GM04503 (cell line): ENCODE results near the gene VARS2.
A peak's percentile ranks its signal among the peaks of the same experiment; 100 is the strongest.
"Not testable (repeated sequence)": the region's sequence is repeated elsewhere in the genome, so short reads cannot be mapped to it uniquely, and the experiment has no call there.

Source experiments
- DNase-seq: peaks from one replicate; pipeline ENCODE4 v3.0.0-alpha.2; 2012; ENCODE audit warnings: low read depth

Gene VARS2

DNA sequence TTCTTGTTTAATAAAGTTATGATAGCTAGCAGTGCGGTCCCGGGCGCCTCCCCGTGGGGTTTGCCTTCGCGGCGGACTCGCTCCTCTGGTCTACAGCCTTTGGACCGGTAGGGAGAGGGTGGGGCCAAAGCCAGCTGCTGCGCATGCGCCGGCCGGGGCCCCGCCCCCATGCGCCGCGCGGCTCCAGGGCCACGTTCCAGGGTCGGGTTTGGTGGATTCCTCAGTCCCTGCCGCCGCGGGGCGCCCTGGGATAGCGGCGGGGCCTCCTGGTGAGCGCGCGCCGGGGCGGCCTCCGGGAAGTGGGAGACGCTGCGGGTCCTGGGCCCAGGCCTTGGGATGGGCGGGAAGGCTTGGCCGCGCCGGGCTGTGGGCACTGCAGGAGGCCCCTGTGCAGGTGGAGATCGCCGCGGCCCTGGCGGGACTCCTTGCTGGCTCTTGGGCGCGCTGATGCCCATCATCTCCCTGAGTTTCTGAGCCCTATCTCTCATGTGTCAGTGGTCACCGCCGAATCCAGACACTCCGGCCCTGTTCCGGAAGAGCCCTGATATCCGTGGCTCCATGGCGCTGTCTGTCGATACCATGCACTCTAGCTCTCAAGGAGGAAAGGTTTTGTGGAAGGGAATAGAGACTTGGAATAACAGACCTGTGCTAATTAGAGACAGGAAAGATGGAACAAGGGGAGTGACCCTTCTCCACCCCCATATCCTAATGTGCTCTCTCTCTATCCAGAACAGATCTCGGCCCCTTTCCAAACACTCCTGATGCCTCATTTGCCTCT, at the start of gene VARS2:
TSS of gene VARS2 (plus strand) at position 163 of the 778 bp plus-strand sequence. CDS start at position 762, 599 bp downstream.
- DNase-seq, result peak; percentile 50

DNA sequence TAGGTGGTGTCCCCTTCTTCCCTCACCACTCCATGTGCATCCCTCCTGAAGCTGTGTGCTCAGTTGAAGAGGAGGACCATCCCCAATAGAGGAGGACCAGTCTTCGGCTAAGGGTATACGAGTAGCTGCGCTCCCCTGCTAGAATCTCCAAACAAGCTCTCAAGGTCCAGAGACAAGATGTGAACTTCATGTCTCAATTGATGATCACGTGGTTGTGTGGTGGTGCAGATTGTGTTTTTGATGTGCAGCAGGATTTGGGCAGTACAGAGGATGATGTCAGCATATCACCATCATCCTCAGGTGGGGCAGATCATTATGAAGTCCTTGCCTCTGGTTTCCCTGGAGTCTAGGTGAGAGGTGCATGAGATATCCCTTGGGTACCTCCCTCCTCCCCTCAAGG, 49.7 kb upstream of the VARS2 start:
- DNase-seq, result no peak

DNA sequence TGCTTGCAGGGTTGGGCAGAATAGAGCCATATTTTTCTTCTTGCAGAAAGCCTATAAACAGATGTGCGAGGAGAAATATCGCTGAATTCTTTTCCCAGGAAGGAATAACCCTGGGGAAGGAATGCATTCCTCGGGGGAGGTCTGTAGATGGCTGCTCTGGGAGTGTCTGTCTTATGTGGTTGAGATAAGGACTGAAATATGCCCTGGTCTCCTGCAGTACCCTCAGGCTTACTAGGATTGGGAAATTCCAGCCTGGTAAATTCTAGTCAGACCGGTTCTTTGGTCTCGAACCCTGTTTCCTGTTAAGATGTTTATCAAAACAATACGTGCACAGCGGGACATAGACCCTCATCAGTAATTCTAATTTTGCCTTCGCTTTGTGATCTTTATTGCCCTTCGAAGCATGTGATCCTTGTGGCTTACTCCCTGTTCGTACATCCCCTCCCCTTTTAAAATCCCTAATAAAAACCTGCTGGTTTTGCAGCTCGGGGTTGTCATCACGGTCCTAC, 44.7 kb upstream of the VARS2 start:
- not testable (repeated sequence) for DNase-seq

DNA sequence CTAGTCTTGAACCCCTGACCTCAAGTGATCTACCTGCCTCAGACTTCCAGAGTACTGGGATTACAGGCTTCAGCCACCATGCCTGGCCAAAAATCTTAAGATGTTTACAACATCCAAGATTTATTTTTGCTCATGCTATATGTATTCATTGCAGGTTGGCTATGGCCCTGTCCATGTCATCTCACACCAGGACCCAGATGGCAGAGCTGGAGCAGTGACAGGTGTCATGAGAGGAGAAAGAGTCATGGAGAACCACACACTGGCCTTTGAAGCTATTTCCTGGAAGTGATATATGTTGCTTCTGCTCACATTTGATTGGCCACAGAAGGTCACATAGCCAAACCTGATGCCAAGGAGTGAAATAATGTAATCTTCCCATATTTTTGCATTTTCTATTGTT, 43.5 kb upstream of the VARS2 start:
- DNase-seq, result no peak

DNA sequence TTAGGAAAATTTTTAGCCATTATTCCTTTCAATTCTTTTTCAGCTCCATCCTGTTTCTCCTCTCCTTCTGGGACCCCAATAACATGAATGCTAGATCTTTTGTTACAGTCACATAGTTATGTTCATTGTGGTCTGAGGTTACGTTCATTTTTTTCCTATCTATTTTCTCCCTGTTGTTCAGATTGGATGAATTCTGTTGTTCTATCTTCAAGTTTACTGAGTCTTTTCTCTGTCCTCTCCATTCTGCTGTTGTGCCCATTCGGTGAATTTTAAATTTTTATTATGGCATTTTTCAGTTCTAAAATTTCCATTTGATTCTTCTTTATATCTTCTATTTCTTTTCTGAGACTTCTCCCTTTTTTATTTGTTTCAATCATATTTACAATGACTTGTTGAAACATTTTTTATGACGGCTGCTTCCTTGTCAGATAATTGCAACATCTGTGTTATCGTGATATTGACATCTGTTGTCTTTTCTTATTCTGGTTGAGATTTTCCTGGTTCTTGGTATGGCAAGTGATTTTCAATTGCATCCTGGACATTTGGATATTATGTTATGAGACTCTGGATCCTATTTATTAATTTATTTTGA, 42.4 kb upstream of the VARS2 start:
- no peak for DNase-seq

DNA sequence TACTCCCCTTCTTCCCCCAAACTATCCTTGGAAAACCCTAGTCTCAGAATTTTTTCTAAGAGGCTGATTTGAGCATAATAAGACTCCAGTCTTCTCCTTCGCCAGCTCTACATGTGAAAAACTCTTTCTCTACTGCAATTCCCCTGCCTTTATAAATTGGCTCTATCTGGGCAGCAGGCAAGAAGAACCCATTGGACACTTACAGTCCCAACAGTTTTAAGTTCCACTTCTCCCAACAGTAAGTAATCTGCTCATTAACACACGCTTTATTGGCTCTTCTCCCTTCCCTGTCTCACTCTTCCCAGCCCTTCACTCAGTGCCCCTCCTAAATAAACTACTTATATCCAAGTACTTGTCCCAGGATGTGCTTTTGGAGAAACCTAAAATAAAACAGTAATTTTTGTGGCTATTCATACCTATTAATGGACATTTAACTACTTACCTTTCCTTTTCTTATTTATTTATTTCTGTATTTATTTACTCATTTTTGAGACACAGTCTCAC, 40.8 kb upstream of the VARS2 start:
- DNase-seq, result no peak

DNA sequence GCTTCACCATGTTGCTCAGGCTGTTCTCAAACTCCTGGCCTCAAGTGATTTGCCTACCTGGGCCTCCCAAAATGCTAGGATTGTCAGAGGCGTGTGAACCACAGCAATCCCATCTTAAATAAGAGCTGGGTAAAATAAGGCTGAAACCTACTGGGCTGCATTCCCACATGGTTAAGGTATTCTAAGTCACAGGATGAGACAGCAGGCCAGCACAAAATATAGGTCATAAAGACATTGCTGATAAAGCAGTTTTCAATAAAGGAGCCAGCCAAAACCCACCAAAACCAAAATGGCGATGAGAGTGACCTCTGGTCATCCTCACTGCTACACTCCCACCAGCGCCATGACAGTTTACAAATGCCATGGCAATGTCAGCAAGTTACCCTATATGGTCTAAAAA, 40.2 kb upstream of the VARS2 start:
- not testable (repeated sequence) for DNase-seq

DNA sequence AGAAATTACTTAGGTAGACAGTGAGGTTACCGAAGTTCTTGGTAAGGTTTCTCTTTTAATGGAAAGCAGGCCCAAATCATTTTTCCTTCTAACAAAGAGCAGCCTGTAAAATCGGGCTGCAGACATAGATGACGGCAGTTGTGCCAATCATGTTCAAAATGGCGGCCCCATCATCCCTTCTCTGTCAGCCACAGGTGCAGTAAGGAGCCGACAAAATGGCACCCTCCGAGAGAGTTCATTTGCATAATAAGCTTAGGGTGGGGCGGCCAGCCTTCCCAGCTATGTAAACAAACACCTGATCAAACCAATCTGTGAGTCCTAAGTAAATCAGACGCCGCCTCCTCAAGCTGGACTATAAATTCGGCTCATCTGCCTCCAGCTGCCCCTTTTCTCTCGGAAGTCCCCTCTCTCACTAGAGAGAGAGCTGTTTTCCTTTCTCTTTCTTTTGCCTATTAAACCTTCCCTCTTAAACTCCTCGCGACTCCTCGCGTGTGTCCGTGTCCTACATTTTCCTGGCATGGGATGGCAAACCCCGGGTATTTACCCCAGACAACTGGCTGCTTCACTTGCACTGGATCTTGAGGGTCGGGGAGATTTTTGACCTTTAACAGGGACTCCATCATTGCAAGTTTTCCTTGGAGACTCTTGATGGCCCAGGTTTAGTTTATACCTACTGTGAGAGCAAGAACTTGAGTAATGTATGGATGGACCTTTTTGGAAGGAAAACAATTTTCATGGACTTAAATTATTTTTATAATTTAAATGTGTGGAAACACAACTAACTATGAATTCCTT, 38.6 kb upstream of the VARS2 start:
- no peak for DNase-seq

DNA sequence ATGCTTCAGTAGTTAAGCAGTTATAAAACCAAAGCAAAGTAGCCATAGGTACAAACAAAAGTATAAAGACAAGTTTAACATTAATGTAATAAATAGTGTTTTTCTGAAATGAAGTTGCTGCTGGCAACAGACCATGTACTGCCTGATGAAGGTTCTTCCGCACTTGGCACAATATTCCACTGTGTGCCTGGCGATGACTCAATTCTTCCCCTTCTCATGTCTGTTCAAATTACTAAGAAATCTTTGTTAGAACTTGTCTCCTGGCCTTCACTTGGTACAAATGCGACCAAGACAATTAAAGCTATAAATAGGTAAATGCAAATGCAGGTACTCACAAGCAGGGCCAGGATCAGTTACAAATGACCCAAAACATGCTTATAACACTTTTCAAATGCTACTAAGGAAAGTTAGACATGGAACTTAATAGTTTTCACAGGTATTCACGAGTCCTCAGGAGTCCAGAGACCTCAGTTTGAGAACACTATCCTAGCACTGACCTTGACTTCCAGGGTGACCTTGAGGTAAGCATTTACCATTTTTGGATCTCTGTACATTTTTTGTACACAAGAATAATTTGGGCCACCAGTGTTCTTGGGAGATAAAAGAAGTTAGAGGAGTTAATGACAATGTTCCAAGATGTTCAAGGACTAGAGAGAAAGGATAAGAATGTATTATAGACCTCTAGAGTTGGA, 37.9 kb upstream of the VARS2 start:
- no peak for DNase-seq

DNA sequence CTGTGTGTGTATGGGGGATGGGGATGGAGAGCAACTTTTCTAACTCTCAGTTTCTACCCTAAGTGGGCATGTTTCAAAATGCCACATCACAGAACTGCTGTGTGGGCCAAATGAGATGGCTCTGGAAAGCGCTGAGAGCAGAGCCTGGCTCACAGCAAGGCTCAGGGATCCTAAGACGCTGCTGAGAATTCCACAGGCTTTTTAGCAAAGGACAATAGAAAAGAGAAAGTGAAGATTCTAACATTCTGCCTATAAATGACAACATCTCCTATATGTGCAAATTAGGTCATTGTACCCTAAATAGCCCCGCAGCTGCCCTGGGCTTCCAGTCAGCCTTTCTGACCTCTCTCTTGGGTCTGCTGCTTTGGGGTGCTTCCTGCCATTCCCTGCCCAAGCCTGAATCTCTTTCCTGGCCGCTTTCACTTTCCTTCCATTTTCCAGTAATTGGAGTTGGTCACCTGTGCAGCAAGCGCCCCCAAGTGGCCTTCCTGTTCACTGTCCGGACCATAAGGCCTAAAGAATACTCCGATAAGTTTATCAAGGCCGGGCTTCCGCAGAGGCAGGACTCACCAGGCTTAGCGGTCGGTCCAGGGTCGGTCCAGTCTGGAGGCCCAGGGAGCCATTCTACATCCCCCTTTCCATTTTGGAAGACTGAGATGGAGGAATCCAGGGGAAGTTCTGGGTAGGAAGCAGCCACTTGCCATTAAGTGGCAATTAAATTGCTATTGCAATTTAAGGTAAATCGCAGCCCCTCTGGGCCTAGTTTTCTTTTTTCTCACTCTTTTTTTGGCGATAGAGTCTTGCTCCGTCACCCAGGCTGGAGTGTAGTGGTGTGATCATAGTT, 36.4 kb upstream of the VARS2 start:
- DNase-seq, result no peak

DNA sequence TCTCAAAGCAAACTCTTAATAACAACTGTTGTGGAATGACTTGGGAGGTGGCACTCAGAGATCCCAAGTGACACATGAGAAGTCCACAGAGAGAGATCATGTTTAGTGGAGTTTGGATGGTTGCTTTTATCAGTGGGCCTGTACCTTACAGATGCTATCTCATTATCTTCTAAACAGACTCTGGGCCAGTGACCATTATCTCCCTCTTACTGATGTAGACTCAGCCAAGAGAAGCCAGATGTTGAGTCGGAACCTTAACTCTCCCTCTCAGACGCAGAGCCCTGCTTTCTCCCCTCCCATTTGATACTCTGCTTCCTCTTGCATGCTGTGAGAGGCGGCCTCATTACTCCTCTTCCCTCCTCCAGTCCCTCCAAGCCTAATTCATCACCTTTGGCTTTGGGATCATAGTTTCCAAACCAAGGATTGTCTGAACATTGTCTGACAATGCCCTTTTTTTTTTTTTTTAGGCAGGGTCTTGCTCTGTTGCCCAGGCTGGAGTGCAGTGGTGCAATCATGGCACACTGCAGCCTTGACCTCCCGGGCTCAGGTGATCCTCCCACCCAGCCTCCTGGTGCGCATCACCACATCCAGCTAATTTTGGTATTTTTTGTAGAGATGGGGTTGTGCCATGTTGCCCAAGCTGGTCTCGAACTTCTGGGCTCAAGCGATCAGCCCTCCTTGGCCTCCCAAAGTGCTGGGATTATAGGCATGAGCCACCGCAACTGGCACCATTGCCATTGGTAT, 34.2 kb upstream of the VARS2 start:
- DNase-seq, result no peak

DNA sequence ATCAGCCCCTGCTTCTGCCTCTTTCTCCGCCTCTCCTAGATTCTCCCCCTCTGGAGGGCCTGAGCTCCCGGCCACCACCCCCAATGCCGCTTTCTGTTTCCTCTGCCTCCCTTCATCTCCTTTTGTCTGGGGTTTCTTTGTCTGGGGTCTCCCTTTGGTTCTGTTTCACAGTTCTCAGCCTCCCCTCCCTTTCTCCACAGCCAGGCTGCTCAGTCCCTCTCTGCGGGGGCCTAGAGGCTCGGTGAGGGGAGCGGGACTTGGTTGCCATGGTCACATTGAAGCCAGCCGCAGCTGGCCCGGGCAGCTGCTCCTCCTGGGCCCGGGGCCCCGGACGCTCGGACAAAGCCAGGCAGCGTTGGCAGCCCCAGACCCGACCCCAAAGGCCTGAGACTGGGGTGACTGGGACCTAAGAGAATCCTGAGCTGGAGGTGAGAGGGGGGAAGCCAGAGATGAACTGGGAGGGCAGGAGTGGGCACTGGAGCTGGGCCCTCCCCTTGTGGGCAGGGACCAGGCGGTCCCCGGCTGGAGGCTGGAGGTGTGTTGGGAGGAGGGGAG, 33.3 kb upstream of the VARS2 start:
- no peak for DNase-seq

DNA sequence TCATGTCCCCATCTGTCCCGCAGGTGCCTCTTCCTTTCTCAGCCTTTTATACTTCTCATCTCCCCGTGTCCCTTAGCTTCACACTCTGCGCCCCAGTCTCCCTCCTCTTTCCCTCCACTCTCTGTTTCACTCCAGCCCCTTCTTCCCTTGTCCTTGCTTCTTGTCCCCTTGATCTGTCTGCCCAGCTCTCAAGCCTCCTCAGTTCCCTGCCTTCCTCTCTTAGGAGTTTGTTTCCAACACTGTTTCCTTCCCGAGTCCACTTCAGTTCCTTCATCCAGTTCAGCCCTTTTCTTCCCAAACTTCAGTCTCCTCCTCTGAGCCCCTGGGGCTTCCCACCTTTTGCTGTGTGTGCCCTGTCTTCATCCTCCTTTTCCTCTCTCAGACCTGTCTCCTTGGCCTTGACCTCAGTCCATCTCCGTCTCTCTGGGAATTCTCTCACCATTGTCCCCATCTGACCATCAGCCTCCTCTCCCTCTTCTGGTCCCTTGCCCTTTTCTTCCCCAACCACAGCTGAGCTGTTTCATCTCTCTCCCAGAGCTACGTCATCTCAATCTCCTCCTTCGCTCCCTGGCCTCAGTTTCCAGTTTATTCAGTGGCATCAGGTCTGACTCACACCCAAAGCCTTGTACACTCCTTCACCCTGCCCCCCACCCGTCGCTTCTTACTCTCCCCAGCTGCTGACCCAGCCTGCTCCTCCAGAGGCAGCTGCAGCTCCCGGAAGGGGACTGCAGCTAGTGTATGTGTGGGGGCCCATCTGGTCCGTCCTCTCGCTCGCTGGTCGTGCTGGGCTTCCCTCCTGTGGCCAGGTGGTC, 32.4 kb upstream of the VARS2 start:
- DNase-seq, result no peak

DNA sequence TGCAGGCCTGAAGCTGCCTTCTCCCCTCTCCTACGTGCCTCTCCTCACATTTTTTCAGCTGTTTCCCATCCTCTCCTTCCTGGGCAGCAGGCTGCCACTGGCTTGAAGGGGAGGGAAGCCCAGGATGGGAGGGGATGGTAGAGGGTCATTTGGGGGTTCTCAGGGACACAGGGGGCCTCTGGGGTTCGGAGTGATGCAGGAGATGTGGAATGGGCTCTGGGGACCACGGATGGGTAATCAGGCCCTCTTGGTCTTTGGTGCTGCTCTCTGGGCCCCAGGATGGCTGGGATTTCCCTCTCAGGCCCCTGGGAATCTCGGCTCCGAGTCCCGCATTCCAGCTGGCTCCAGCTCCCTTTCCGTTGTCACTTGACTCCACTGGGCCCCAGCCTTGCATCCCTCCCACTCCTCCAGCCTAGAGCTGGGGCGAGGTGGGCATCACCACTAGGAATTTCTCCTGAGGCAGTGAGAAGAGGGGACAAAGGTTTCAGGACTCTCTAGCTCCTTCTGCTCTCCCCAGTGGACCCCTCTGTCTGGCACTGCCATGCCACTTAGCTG, 31.8 kb upstream of the VARS2 start:
- no peak for DNase-seq

DNA sequence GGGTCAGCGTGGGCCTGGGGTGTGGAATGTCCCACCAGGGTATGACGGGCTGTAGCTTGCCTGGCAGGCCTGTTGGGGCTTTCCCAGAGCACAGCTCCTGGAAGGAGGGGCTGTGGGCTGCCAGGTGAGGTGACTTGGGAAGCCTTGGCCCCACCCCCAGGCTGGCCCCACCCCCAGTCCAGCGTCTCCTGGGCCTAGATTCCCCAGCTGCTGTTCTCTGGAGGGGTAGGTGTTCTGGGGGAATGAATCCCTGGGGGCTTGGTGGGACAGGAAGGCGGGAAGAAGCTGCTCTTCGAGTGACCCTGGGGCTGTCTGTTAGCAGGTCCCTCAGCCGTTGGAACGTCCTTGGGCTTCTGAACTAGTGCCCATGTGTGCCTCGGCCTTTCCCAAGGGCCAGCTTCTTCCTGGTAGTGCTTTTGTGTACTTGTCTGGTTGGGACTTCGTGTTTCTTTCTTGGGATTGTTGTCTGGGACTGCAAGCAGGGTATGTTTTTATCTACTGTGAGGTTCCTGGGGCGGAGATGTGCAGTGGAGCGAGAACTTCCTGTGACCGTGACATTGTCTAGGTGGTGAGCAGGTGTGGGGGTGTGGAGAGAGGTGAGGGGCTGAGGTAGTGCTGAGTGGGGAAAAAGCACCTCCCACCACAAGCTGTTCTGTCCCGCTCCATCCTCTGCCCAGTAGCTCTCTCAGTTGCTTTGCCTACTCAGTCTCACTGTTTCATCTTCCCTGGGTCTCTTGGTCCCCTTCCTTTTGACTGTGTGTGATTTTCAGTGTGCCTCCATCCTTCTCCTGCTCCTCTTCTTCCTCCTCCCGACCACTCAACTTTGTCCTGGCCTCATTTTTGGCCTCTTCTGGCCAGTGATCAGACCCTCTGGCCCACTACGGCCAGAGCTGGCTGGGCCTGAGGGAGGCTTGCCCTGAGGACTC, 31.0 kb upstream of the VARS2 start:
- DNase-seq, result no peak

DNA sequence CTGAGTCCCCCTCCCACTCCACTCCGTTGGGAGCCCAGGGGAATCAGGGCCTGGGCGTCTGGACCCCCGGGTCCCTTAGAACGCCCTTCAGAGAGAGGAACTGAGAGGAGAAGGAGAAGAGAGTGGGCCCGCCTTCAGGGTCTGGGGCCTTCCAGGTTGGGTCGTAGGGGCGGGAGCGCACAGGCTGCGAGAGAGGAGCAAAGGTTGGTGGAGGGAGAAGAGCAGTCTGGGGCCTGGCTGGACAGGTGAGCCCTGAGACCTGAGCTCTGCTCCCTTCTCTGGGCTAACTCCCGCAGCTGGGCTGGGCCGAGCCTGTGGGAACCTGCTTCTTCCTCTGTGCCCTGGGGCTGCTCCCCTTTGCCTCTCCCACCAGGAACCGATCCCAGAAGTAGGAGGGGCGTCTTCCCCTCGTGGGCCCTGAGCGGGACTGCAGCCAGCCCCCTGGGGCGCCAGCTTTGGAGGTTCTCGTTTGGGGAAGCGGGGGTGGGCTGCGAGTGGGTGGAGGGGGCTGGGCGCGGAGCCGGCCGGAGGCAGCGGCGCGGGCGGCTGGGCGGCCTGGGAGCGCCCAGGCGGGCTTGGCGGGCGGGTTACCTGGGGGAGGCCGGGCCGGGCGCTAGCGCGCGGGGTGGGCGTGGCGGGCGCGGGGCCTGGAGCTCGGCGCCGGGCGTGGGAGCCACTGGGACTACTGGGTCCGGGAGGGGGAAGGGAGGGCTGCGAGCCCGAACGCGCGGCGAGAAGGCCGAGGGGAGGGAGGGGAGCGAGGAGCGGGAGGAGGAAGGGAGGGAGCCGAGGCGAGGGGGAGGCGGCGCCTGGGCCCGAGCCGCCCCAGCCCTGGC, 30.1 kb upstream of the VARS2 start, which contains the start of gene DDR1:
TSS of gene DDR1 (plus strand) at position 835 of the 836 bp plus-strand sequence. CDS start 4,211 bp downstream, outside the sequence.
- no peak for DNase-seq
